Ammon's horn (tissue), 1 donor: ENCODE measurements around the gene ADORA2A.
A peak's percentile ranks its signal among the peaks of the same experiment; 100 is the strongest.

ENCODE experiments used
- DNase-seq: peaks from one replicate; pipeline ENCODE4 v3.0.0-alpha.2; 2016; ENCODE audit warnings: low spot score

Gene ADORA2A

DNA sequence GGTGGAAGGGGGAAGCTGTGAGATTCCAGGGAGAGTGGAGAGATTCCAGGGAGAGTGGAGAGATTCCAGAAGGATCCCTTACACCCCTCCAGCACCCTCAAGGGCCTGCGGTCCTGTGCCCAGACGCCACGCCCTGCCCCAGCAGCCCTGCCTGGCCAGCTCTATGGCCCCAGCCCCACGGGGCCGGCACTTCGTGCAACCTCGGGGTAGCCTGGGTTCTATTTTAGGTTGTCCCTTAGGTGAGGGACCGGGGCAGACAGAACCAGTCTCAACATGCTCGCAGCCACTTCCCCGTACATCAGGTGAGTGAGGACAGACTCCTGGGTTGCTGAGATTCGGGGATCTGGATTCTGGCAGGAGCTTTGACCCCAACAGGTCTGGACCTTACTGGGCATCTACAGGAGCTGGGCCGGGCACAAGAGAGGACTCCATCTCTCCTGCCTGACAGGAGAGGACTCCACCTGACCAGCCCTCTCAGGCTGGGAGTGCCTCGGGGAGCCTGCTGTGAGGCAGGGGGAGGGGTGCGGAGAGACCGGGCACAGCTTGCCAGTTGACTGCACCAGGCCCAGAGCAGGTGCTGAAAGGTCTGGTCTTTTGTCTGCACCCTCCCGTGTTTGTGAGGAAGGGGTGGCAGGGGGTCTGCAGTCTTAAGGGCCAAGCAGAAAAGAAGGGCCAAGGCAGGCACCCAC lies 8.5 kb upstream of the ADORA2A start:
- DNase-seq, result no peak

GRCh38 chr22:24419475-24419850 lies 7.9 kb upstream of the ADORA2A start:
- no peak for DNase-seq

DNA sequence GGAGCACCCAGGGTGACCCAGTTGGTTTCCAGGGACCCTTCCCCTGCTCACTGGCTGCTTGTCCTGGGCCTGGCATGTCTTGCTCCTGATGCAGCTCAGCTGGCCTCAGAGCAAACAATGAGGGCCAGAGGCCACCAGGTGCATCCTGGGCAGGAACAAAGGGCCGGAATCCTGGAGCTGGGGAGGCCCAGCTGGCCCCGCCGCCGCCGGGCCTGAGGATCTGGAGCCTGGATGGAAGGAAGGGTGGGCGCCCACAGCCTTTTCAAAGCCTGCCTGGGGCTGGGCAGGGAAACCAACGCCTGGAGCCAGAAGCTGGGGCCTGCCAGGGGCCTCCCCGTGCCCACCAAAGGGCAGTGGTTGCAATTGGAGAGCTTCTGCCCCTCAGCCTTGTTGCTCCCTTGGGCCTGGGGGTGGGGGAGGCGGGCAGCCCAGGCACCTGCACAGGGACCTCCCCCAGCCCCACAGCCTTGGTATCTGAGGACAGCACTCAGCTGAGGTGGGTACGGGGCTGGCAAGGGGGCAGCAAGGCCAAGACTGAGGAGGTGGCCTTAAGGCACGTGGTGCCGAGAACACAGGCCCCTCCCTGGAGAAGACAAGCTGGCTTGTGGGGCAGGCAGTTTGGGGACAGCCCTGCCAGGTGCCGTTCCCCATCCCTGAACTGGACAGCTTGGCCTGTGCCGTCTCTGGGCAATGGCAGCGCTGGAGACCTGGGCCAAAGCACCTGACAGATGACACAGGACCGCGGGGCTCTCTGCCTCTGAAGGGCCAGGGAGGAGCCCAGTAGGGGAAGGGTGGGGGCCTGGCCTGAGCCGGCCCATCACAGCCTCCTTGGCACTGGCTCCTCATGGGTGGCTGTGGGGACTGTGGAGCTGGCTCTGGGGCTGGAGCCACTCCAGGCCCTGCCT lies 7.1 kb upstream of the ADORA2A start:
- DNase-seq, result no peak

GRCh38 chr22:24420977-24421343 lies 6.4 kb upstream of the ADORA2A start:
- DNase-seq, result no peak

- no peak for DNase-seq
These were observed 5.9 kb upstream of the ADORA2A start for GRCh38 chr22:24421428-24421931.

- no peak for DNase-seq
These were observed 5.2 kb upstream of the ADORA2A start for GRCh38 chr22:24422102-24422665.

DNA sequence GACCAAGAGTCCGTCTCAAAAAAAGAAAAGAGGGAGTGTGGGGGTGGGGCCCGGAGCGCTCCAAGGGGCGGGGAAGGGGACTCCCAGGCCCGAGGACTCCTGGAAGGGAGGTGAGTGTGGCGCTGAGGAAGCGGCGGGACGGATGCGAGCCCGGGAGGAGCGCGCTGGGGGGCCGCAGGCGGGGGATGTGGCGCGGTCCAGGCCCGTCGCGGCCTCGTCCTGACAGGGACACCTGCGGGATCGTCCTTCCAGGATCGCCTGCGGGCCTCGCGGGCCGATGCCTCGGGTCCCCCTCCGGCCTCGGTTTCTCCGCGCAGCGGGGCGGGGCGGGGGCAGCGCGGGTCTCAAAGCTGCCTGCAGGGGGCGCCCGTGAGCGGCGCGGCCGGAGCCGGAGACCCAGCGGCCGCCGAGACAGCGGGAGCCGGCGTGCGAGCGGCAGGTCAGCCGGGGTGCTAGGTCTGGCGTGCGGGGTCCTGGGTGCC lies 3.8 kb upstream of the ADORA2A start:
- DNase-seq, result no peak

- no peak for DNase-seq
These were observed 3.1 kb upstream of the ADORA2A start for GRCh38 chr22:24424001-24424900.

- no peak for DNase-seq
These were observed 2.3 kb upstream of the ADORA2A start for GRCh38 chr22:24424901-24425775.

DNA sequence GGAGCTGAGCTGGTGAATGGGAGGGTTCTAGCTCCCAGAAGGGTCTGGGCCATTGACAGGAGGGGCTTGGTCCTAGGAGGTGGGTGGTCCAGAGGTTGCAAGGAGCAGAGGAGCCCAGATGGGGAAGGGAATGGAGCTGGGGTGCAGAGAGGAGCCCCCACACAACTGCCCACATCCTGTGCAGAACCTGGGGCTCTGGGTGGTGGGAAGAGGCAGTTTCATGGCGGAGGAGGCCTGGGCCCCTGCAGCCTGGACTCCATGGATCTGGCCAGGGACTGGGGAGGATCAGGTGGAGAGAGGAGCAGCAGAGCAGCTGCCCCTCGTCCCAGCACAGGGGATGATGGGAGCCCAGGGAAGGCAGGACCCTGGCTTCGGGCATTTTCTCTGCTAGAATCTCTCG lies 963 bp upstream of the ADORA2A start:
- no peak for DNase-seq

DNA sequence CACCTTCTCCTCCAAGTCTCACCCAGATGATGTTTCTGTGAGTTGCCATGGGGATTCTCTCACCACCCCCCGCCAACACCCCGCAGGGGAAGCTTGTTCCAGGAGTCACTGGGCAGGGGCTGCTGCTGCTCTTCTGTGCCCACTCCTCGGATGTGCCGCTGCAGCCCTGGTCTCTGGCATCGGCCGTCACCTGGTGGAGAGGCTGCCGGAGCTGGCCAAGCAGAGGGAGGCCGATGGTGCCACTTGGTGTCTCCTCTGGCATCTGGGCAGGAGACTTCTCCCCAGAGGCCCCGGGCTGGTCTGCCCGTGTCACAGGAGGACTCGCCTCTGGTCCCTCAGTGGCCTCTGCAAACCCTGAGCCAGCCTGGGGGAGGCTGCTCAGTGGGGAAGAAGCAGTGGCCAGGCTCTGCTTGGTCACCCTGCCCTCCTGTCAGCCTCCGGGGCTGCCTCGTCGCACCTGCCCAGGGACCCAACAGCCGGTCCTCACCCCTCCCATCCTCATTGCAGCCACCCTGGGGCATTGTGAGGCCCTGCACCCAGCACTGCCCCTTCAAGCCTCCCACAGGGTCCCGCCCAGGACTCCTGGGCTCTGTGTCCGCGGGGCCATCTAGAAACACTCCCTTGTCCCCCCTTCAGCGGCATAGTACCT lies 424 bp upstream of the ADORA2A start:
- DNase-seq, result no peak

- DNase-seq, result no peak
These were observed 1.5 kb downstream of the ADORA2A start for GRCh38 chr22:24428751-24429410.

- DNase-seq, result no peak
These were observed 2.3 kb downstream of the ADORA2A start for GRCh38 chr22:24429411-24430365.

GRCh38 chr22:24430431-24431308 lies 3.3 kb downstream of the ADORA2A start:
- no peak for DNase-seq

DNA sequence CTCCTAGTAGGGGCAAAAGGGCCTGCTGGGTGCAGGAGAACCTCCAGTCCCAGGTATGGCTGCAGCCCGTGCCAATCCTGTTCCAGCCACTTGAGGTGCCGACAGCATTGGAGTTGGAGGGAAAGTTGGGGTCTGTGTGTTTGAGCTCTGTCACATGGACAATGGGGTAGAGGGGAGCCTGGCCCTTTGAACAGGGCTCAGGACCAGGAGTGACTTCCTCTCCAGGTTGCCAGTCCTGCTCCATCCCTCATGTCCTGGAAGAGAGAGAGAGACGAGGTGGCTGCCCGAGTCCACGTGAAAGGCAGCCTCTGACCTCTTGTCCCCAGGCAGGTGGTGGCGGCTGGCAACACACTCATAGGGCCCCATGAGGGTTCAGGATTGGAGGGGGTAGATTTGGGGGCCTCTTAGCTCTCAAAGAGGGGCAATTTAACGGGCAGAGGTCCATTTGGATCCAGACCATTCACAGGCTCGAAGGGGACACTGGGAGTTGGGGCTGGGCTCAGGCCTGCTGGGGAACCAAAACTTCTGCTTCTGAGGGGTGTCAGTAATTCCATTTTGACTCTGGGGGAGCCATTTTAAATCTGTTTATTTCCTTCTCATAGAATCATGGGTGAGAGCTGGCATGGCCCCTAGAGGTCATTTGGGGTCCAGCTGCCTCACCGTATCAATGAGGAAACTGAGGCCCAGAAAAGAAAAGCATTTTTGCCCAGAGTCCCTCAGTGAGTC lies 4.1 kb downstream of the ADORA2A start:
- DNase-seq, result no peak

DNA sequence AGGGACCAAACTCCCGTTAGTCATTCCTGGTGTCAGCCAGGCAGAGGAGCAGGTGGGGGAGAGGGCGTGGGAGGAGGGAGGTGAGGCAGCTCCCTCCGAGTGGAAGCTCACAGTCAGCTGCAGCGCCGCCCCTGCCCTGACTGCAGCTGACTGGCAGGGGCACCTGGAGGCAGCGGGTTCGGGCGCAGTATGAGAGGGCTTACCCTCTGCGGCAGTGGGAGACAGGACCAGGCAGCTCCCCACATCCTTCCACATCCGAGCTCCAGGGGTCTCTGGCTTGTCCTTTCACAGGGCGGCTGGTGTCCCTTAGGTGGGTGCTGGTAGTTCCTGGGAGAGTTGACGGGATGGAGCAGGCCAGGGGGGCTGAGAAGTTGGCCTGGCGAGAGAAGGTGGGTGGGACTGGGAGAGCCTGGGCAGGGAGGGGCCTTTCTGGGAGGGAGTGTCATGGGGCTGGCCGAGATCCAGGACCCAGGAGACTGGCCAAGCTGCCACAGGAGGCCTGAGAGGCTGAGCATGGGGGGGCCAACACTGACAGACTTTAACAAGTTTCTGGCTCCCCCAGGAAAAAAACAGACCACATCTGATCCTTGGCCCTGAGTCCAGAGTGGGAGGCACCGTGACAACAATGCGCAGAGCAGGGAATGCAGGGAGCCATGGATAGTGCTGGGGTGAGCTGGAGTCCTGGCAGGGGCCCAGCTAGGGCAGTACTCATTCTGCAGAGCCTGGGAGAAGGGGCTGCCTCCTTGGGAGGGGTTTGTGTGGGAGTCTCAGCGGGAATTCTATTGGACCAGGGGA lies 4.9 kb downstream of the ADORA2A start:
- peak; percentile 46 for DNase-seq
